NB4 (cell line): ENCODE results near the gene BCL2L1.

Experiments used
- CTCF ChIP-seq: IDR thresholded peaks from one replicate; pipeline ENCODE4 v1.5.1; 2012; ENCODE audit warnings: low read depth, low read length
- MYC ChIP-seq: IDR thresholded peaks from 2 replicates; pipeline ENCODE4 v1.6.1; 2011; ENCODE audit warnings: low read depth, low read length
- POLR2A ChIP-seq: IDR thresholded peaks from 2 replicates; pipeline ENCODE4 v1.6.1; 2011; ENCODE audit warnings: mild to moderate bottlenecking; ENCODE audit not compliant: insufficient read length; ENCODE audit errors: extremely low read depth
- TF ChIP-seq, protein P1 (sequence below): IDR thresholded peaks from 2 replicates; pipeline ENCODE4 v1.6.1; 2011; ENCODE audit warnings: low read depth, low read length

DNA sequence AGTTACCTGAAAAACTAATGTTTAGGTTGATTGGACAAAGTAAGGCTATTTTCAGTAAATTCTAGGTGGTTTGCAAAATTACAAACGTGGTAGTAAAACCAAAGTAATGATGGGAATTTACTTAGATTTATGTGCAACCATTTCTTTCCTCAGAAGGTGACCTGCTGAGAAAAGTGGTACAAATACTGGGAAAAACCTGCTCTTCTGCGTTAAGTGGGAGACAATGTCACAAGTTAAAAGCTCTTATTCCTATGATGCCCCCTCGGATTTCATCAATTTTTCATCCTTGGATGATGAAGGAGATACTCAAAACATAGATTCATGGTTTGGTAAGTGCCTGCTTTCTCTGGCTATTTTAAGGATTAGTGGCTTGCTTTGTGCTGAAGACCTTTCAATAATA lies 34.6 kb upstream of the BCL2L1 start:
- no peak for TF ChIP-seq CTCF
- TF ChIP-seq POLR2A = no peak
- TF ChIP-seq, protein P1, sequence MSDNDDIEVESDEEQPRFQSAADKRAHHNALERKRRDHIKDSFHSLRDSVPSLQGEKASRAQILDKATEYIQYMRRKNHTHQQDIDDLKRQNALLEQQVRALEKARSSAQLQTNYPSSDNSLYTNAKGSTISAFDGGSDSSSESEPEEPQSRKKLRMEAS = no peak
- TF ChIP-seq MYC = no peak
